Activated T-helper 1 cell treated with anti-CD3 and anti-CD28 coated beads, Interleukin-2, amount 50 U/mL, for 16 hours (primary cell): Measurements from ENCODE around the gene VEPH1.

Experiments
- DNase-seq, 2 donors: peaks; one replicate each; pipeline ENCODE4 v3.0.0-alpha.2; 2020; ENCODE audit warnings: low read depth in 1 of 2, low spot score in 1 of 2

VEPH1 gene

GRCh38 chr3:157311633-157312375, 191.4 kb downstream of the VEPH1 start:
- no peak for DNase-seq

DNA sequence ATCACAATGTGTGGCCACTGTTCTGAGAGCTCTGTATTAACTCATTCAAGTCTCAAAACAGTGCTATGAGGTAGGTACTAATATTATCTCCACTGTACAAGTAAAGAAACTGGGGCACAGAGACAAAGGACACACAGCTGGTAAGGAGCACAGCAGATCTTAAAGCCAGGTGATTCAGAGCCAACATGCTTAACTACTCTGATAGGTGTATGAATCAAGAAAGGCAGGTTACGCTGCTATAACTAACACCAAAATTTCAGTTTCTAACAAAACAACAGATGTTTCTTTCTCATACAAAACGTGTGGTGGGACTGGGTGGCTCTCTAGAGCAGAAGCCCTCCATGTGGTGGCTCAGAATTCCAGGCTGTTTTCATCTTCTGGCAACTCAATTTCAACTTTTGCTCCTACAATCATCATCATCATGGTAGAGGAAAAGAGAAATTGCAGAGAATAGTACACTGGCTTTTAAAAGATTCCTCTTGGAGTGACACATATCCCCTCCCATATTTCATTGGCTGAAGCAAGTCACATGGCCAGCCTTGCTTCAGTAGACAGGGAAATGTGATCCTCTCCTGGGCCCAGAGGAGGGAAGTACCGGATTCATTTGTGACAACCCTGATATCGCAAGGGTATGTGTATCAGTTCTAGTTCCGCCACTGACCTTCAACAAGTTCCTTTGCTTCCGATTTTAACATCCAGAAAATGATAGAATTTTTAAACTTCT, 192.7 kb downstream of the VEPH1 start:
- no peak for DNase-seq

- no peak for DNase-seq
Observed at GRCh38 chr3:157306502-157306901, 196.7 kb downstream of the VEPH1 start.

DNA sequence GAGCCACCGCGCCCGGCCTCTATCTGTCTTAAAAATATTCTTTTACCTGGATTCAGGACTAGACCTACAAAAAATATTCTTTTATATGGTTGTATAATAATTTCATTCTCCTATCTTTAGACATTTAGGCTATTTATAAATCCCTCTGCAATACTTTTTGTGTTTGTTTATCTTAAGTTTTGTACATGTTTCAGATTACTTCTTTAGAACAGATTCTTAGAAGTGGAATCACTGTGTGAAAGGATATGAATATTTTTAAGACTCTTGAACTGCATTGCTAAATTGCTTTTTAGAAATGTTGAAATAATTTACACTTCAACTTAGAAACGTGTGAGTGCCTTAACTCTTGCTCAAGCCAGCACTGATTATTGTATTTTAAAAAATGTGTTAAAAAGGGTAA, 197.8 kb downstream of the VEPH1 start:
- no peak for DNase-seq

DNA sequence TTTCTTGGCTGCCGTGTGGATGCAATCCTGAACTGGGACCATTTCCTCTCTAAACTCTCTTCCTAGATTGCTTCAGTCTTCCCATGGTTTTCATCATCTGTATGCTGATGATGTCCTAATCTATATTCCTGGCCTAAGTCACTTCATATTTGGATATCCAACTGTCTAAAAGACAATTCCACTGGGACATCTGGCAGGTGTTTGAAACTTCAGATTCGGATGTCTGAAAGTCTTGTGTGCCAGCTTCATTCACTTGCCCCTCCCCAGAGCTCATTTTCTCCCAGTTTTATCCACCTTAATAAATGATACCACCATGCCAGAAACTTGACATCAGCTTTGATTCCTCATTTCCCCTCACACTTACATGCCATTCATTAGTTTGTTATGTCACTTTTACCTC, 201.5 kb downstream of the VEPH1 start:
- no peak for DNase-seq

GRCh38 chr3:157300981-157301663, 202.1 kb downstream of the VEPH1 start:
- no peak for DNase-seq

DNA sequence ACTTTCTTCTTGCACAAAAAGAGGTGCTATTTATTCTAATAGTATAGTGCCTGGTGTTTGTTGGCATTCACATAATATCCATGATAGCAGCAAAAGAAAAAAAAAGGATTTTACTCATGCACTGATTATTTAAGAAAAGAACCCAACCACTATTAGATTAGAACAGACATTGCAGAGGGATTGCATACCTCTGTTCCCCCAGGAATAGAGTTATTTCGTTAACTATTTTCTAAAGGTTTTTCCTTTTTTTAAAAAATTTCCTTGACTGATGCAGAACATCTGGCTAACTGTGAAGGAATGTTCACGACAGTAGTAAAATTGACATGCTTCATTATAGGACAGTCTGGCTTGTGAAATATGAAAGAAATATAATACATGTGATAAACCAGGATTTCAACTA, 203.1 kb downstream of the VEPH1 start:
- no peak for DNase-seq

DNA sequence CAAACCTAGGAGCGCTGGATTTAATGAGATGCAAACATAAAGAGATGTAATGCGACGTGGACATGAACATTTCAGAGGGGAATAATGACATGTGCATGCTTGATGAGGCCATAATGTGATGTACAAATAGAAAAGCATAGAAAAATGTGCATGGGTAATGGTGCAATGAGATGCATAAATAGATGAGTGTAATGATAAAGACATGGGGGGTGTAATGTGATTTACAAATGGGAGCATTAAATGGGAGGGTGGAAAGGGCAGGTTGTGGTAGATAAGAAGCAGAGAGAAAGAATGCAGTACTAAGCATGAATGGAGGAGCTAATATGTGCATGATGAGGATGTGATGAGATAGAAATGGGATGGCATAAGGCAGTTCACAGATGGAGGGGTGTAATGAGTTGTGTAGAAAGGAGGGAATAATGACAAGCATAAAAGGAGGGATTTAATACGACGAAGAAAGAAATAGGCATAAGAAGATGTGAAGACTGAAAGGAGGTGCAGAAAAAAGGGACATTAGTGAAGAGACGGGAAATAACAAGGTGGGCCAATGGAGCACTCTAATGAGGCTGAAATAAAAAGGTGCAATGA, 205.8 kb downstream of the VEPH1 start:
- no peak for DNase-seq

GRCh38 chr3:157294953-157295352, 208.3 kb downstream of the VEPH1 start:
- DNase-seq, result no peak

GRCh38 chr3:157294491-157294890, 208.7 kb downstream of the VEPH1 start:
- DNase-seq, result no peak

DNA sequence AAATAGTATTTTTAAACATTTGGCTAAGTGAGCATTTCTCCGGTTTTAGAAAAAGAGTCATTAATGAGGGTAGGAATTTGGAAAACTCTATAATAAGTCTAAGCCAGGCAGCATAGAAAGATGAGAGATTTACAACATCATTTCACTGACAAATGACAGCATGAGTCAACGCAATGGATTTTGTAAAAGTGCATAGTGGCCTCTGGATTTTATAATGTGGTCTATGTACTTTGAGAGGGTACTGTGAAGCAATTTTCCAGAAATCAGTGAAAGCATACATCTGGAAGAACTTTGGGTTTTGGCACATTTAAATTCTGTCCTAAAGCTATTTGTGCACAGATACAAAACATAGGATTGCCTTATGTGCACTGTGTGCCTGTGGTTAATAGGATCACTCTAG, 212.4 kb downstream of the VEPH1 start:
- no peak for DNase-seq

GRCh38 chr3:157285966-157286365, 217.2 kb downstream of the VEPH1 start:
- DNase-seq, result no peak

- no peak for DNase-seq
Observed at GRCh38 chr3:157285141-157285540, 218.1 kb downstream of the VEPH1 start.

GRCh38 chr3:157284688-157285087, 218.5 kb downstream of the VEPH1 start:
- DNase-seq, result no peak

DNA sequence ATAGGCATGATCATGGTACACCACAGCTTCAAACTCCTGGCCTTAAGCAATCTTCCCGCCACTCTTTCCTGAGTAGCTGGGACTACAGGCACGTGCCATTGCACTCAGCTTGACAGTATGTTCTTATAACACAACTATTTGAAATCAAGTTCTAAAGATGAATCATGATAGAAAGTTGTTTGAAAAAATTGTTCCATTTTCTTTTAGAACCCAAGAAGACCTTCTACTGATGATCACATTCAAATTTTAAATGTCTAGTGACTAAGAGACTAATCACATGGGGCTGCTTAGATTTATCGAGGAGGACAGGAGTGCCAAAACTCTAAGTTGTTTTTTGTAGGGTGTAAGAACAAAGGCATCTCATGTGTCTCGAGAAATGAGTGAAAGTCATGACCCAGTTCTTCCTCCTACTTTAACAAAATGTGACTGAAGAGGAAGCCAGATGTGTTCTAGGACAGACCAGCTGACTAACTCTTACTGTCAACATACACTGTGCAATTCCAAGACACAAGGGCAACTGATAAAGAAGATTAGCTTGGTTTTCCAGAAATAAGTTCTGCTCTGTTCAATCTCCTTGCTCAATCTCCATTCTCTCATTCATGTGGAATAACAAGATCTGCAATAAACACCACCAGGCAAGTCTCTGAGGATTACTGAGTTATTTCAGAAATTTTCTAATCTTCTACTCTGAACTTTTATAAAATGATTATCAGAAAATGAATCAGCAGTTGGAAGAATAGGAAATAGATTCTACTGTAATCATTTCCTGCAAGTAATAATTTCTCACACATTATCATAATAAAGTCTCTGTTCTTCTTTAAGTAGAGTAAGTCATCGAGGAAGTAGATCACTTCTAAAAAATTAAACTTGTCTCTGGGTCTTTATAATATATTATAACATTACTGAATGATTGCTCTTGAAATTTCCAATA, 220.7 kb downstream of the VEPH1 start:
- DNase-seq, result no peak

GRCh38 chr3:157280786-157281185, 222.4 kb downstream of the VEPH1 start:
- no peak for DNase-seq

GRCh38 chr3:157280354-157280753, 222.9 kb downstream of the VEPH1 start:
- DNase-seq, result no peak

GRCh38 chr3:157279237-157279636, 224.0 kb downstream of the VEPH1 start:
- no peak for DNase-seq

DNA sequence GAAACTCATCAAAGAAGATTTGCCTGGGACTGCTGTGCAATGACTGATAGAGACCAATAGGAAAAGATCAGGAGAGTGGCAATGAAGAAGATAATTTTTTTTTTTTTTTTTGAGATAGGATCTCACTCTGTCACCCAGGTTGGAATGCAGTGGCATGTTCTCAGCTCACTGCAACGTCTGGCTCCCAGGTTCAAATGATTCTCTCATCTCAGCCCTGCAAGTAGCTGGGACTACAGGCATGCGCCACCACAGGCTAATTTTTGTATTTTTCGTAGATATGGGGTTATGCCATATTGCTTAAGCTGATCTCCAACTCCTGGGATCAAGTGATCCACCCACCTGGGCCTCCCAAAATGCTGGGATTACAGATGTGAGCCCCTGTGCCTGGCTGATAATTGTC, 226.4 kb downstream of the VEPH1 start:
- no peak for DNase-seq

- DNase-seq, result no peak
Observed at GRCh38 chr3:157275832-157276231, 227.4 kb downstream of the VEPH1 start.

- DNase-seq, result no peak
Observed at GRCh38 chr3:157274644-157275137, 228.5 kb downstream of the VEPH1 start.
